ENCODE results near the gene BMP6.

GRCh38 chr6:7706269-7706668, 19.6 kb upstream of the BMP6 start:
- TF ChIP-seq POLR2AphosphoS5 (IDR thresholded peaks at IDR 0.05; ENCODE audit: low read depth, low read length), result no peak
- TF ChIP-seq, protein P1, sequence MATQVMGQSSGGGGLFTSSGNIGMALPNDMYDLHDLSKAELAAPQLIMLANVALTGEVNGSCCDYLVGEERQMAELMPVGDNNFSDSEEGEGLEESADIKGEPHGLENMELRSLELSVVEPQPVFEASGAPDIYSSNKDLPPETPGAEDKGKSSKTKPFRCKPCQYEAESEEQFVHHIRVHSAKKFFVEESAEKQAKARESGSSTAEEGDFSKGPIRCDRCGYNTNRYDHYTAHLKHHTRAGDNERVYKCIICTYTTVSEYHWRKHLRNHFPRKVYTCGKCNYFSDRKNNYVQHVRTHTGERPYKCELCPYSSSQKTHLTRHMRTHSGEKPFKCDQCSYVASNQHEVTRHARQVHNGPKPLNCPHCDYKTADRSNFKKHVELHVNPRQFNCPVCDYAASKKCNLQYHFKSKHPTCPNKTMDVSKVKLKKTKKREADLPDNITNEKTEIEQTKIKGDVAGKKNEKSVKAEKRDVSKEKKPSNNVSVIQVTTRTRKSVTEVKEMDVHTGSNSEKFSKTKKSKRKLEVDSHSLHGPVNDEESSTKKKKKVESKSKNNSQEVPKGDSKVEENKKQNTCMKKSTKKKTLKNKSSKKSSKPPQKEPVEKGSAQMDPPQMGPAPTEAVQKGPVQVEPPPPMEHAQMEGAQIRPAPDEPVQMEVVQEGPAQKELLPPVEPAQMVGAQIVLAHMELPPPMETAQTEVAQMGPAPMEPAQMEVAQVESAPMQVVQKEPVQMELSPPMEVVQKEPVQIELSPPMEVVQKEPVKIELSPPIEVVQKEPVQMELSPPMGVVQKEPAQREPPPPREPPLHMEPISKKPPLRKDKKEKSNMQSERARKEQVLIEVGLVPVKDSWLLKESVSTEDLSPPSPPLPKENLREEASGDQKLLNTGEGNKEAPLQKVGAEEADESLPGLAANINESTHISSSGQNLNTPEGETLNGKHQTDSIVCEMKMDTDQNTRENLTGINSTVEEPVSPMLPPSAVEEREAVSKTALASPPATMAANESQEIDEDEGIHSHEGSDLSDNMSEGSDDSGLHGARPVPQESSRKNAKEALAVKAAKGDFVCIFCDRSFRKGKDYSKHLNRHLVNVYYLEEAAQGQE (IDR thresholded peaks at IDR 0.05; ENCODE audit: insufficient read depth in 1 of 2, low read depth in 2 of 2, low read length in 2 of 2), result no peak
- no peak for TF ChIP-seq SIN3A (IDR thresholded peaks at IDR 0.05; ENCODE audit: borderline replicate concordance, insufficient read depth, low read length)
- TF ChIP-seq TAF1 (IDR thresholded peaks at IDR 0.05; ENCODE audit: borderline replicate concordance, insufficient read depth, low read length), result no peak
- TF ChIP-seq FOXP2 (optimal IDR thresholded peaks at IDR 0.05; ENCODE audit: borderline replicate concordance, extremely low read depth, extremely low read length, insufficient read depth), result no peak
